H7 (cell line): ENCODE results near the gene SLC4A5. TPM values are rescaled to one million over a fixed set of nuclear protein-coding genes. Genes with fewer than 3 reads are reported as not detected.
A peak's percentile ranks its signal among the peaks of the same experiment; 100 is the strongest.

Source experiments
- DNase-seq: peaks from one replicate; pipeline ENCODE4 v3.0.0; 2012
- H3K27me3 ChIP-seq: 2 replicates; pipeline ENCODE4 v1.6.0; 2011; ENCODE audit warnings: mild to moderate bottlenecking, low read length; ENCODE audit not compliant: control insufficient read depth, insufficient read depth
- H3K36me3 ChIP-seq: replicated peaks from 2 replicates; pipeline ENCODE4 v1.5.1; 2011; ENCODE audit warnings: low read length; ENCODE audit not compliant: control insufficient read depth, insufficient read depth
- H3K4me3 ChIP-seq: 2 replicates; pipeline ENCODE4 v1.5.1; 2011; ENCODE audit warnings: low read depth, mild to moderate bottlenecking, control low read depth, low read length, moderate library complexity; ENCODE audit not compliant: insufficient read depth
- total RNA-seq: library from RNA; depleted of rRNA; stranded (reverse); fragments of >200 nt; shearing (Covaris generic); gene quantifications from 2 replicates; pipeline ENCODE4 v1.2.3, GENCODE V29; 2014

Gene SLC4A5
- total RNA-seq, 1 experiment from 2014 or later = 0.90 TPM

DNA sequence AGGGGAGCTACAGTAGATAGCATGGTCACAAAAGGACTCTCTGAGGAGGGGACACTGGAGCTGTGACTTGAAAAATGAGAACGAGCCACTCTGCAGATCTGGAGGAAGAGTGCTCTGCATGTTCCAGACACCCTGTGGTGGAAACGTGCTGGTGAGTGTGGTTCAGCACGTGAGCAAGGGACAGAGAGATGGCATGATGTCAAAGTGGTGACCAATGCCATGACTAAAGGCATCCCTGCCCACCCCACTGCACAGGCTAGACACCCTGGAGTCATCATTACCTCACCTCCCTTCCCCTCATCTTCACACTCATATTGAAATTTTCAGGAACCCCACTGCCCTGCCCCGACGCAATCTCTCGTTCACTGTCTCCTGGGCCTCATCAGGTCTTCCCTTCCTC lies 56.5 kb downstream of the SLC4A5 start:
- no peaks in the 10 kb centered on the region for H3K27me3 ChIP-seq
- H3K36me3 ChIP-seq = no peaks in the 10 kb centered on the region
- no peak for DNase-seq
- H3K4me3 ChIP-seq = no peak overlapping the region

DNA sequence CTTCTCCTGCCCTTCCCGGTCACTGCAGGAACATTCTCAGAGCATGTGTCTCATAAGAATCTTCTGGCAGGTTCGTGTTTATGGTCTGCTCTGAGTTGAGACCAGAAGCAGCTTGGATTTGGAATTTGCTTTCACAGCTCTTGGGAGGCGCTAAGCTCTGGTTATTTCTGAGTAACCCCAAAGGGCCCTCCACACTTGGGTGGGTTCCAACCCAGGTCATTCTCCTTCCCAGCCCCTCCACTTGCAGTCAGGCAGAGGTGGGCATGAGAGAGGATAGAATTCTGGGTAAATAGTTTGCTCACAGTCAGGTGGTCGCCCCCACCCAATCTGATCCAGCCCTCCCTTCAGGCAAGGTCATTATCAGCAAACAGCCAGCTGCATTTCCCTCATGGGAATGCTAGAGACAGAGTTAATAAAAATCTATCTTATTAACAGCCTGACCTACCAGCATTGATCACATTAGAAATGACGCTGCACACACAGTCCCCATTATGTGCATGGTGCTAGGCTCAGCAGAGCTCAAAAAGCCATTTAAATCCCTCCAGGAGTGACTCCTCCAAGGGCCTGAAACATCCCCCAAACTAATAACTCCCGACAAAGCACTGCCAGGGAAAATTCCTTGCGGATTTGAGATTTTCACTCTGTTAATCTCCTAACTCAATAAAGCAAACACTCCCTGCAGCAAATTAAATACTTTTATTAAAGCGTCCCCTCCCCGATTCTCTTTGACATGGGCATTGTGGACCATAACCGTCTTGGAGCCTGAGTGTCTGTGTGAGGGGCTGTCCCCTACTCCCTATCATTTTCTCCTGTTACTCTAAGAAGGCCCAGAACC lies 61.9 kb downstream of the SLC4A5 start:
- Histone ChIP-seq H3K4me3 (no peak overlapping the region), H3K36me3 (no peaks in the 10 kb centered on the region)

DNA sequence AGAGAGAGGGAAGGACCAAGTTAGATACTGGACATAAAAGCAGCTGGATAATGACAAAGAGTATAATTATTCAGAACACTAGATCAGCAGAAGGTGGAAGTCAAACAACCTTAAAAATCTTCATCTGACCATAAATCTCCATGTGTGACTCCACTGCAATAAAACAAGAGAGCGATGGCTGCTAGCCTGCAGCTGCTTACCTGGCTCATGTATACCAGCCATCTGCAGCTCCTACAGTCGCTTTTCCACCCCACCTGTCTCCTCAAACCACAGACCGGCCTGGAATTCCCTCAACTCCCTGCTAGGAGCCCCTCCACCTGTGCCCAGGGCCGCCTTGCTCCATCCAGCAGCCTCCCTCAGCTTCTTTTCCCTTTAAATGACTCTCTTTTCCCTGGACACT lies 64.5 kb downstream of the SLC4A5 start:
- Histone ChIP-seq H3K27me3 (peaks cover 2% of the 10 kb centered on the region), H3K4me3 (no peak overlapping the region)
- DNase-seq = no peak

More for the DNA sequence above, 61.9 kb downstream of the SLC4A5 start:
- DNase-seq = no peak
- peaks cover 2% of the 10 kb centered on the region for H3K27me3 ChIP-seq

DNA sequence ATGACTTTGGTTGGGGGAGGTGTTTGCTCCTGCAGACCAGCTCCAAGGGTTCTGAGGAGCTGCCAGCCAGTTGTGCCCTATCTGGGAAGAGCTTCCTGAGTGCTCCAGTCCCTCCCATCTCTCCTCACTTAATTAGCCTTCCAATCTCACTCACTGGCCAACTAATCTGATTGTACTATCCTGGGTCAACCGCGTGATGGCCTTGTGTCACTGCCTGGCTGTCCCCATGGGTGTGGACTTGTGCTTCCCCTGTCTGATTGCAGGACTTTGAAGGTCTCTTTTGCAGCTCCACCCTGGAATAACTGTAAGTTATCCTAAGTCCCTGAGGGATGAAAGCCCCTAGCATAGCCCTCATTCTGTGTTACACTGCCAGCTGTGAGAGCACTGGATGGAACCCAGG lies 65.0 kb downstream of the SLC4A5 start:
- no peaks in the 10 kb centered on the region for H3K36me3 ChIP-seq
- DNase-seq = no peak
- no peak overlapping the region for H3K4me3 ChIP-seq
- peaks cover 2% of the 10 kb centered on the region for H3K27me3 ChIP-seq

More for the DNA sequence above, 64.5 kb downstream of the SLC4A5 start:
- no peaks in the 10 kb centered on the region for H3K36me3 ChIP-seq

DNA sequence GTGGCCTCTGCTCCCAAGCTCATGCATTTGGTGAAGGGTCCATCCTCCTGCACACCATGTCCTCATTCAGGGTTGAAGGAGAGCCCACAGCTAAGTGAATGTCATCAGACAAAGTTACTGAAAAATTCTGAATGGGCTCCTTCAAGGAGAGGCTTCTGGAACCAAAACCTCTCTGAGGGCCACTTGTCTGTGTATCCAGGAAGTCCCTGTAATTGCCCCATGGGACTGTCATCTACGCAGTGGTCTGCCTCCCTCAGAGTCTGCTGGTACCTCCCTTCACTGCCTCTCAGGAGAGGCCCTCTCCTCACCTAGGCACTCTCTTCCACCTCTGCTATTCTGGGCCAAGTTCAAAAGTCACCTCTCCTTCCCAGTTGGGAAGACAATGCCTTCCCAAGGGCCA lies 68.0 kb downstream of the SLC4A5 start:
- Histone ChIP-seq H3K4me3 (no peak overlapping the region), H3K36me3 (no peaks in the 10 kb centered on the region), H3K27me3 (peaks cover 2% of the 10 kb centered on the region)
- DNase-seq = no peak

DNA sequence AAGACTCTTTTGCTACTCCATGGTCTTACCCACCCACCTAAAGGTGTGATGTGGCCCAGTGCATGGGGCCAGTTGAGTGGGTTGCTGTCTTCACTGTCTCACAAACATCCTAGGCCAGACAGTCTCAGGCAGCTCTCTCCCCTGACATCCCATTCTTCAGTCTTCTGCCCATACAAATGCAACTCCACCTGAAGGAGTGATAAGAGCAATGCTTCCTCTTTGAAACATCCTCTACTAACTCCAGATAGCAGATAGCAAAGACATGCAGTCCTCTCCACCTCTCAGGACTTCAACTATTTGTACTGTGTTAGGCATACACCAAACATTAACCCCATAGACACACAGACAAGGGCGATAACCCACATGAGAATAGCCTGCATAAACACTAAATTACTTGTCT lies 73.5 kb downstream of the SLC4A5 start:
- H3K4me3 ChIP-seq = no peak overlapping the region
- no peak for DNase-seq
- H3K27me3 ChIP-seq = no peaks in the 10 kb centered on the region
- no peaks in the 10 kb centered on the region for H3K36me3 ChIP-seq

DNA sequence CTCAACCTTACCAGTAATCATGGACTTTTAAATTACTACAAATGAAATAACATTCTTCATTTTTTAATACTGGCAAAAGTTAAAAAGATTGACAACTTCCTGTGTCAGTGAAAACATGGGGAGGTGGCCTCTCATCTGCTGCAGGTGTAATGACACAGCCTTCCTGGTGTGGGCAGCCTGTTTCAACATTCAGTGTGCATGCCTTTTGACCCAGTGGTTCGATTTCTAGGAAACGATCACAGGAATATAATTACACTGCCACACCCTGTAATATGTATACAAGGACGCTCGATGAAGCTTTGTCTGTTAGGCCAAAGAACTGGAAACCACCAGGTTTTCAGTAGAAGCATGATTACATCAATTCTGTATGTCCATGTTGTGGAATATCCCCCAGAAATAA lies 76.1 kb downstream of the SLC4A5 start:
- peak; percentile 65 for DNase-seq
- Histone ChIP-seq H3K36me3 (no peaks in the 10 kb centered on the region), H3K27me3 (no peaks in the 10 kb centered on the region)

DNA sequence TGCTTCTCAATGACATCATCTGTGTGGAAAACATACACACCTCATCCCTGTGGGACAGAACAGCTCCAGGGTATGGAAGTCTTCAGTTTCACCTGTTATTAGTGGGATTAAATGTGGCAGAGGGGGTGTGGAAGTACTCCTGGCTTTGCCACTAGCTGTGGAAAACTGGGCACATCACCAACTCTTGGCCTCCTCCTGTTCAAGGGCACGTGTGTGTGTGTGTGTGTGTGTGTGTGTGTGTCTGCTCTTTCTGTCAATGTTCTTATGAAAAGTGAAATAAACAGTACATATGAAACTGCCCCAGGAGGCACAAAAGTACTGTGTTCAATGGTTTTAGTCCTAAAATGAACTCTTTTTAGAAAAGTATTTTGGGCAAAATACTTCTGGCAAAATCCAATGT lies 78.9 kb downstream of the SLC4A5 start:
- DNase-seq = no peak
- Histone ChIP-seq H3K36me3 (no peaks in the 10 kb centered on the region), H3K27me3 (no peaks in the 10 kb centered on the region), H3K4me3 (no peak overlapping the region)

More for the DNA sequence above, 76.1 kb downstream of the SLC4A5 start:
- no peak overlapping the region for H3K4me3 ChIP-seq

DNA sequence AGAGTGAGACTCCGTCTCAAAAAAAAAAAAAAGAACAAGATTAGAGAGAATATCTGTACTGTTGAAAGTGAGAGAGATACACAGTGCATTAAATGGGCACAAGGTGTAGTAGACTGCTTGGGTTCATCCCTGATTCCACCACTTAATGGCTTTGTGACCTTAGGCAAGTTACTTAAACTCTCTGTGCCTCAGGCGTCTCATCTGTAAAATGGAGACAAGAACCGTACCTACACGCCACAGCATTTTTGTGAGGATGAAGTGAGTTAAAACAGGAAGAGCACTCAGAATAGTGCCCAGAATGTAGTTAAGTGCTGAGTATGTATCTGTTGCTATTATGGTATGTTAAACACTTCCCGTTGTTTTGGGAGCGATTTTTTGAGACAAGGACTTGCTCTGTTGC lies 80.5 kb downstream of the SLC4A5 start:
- Histone ChIP-seq H3K27me3 (no peaks in the 10 kb centered on the region), H3K4me3 (no peak overlapping the region), H3K36me3 (no peaks in the 10 kb centered on the region)
- DNase-seq = no peak

DNA sequence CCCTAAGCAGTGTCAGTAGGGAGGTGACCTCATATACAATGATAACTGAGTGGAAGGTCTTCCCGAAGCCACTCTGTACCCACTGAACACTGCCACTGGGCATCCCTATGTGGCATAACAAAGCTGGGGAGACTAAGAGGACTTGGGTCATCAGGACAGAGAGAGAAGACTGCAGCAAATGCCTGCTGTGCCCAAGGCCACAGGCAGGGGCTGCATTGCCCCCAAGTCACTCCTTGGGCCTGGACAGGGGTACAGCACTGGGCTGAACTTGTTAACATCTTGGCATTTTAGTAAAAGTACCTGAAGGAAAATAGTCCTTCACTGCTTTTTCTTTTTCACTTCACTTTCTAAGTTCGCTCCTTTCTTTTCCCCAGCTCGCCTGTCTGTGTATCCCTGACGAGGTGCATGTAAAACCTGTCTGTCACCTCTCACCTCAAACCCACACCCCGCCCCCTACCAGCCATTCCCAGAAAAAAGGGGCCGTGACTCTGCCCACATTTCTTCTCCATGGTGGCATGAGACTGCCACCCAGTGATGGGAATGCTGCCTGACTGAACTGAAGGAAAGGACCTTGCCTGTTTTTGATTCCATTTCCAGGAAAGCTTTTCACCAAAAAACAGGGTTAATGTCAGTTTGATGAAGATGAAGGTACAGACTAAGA lies 81.9 kb downstream of the SLC4A5 start:
- H3K27me3 ChIP-seq = no peaks in the 10 kb centered on the region
- peak; percentile 83 for DNase-seq
- H3K36me3 ChIP-seq = no peaks in the 10 kb centered on the region
- H3K4me3 ChIP-seq = no peak overlapping the region

DNA sequence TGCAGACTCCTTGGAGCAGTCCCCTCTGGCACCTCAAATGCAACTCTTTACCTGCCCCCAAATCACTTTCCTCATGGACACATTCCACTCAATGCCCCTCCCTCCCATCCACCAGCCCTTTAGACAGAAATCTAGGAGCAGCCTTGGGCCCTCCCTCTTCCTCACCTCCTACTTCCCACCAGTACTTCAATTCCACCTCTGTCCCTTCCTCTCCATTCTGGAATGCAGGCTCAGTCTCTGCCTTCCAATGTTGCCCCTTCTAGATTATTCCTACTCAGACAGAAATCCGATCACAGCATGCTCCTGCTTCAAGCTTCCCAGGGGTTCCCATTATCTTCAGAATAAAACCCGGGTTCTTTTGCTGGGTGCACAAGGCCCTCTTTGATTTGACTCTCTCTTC lies 82.7 kb downstream of the SLC4A5 start:
- no peak overlapping the region for H3K4me3 ChIP-seq
- DNase-seq = peak; percentile 7
- H3K27me3 ChIP-seq = no peaks in the 10 kb centered on the region
- no peaks in the 10 kb centered on the region for H3K36me3 ChIP-seq

DNA sequence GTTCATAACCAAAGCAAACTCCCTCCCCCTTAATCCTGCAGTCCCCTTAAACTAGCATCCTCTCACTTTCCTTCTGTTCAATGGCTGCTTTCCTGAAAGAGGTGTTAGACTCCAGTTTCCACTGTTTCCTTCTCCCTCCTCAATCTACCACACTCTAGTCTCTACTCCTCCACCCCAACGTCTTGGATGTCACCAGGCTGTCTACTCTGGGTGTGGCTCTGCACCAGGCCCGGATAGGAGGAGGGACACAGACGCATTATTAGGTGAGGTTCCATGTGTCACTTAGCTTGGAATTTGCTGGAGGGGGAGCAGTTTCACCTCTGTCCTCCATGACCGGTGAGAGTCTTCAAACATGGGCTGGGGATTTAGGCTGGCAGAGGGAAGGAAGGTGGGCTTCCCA lies 83.5 kb downstream of the SLC4A5 start:
- Histone ChIP-seq H3K36me3 (no peaks in the 10 kb centered on the region), H3K4me3 (no peak overlapping the region), H3K27me3 (no peaks in the 10 kb centered on the region)
- no peak for DNase-seq

DNA sequence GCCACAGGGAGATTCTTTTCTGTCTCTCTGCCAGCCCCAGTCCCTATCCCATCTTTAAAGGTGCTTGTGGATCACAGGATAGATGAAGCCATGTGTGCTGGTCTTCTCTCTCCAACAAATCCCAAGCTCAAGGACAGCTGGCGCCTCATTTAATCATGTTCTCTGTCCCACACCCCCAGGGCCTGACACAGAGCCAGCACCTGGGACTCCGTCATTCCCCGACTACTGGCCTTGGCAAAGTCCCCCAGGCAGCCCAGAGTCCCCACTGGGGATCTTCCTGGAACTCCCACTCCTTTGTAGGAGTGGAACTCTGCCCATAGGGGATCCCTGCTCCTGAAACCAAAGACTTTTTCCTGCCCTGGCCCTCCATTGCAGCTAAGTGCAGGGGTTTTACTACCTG lies 84.0 kb downstream of the SLC4A5 start:
- Histone ChIP-seq H3K4me3 (no peak overlapping the region), H3K27me3 (no peaks in the 10 kb centered on the region), H3K36me3 (no peaks in the 10 kb centered on the region)
- no peak for DNase-seq

DNA sequence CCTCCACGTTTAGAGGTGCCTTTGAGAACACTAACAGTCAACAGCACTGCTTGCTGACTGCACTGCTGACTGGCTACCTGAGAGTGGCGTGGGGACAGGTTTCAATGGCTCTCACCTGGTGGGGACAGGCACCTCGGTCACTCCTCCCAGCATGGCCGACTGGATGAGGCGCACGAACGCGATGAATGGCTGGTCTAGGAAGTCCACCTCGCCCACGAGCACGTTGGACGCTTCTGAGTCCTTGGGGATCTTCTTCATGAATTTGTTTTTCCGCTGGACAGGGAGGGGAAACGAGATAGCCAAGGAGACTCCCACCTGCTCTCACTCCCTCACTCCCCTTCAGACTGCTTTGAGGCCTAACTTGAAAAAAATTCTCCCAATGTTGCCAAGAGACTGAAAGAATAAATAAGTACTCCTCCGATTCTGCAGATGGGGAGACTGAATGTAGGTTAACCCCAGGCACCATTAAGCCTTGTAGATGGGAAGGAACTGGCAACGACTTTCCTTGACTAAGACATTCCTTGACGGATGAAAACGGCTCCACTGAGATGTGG lies 87.5 kb downstream of the SLC4A5 start:
- no peak for DNase-seq
- no peak overlapping the region for H3K4me3 ChIP-seq

DNA sequence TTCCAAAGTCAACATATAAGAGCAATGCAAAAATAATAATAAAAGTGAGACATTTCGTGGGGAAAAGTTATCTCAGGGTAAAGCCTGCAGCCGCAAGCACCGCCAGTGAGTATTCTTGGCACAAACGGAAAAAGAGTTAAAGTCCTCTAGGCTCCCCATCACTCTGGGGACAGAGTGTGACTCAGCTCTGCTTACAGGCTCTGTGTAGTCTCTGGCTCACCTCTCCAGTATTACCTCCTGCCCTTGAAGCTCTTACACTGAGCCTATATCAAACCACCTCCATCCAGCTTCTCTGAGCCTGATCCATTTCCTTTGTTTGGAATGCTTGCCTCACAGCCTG lies 89.3 kb downstream of the SLC4A5 start:
- H3K36me3 ChIP-seq = no peaks in the 10 kb centered on the region
- no peaks in the 10 kb centered on the region for H3K27me3 ChIP-seq
- H3K4me3 ChIP-seq = no peak overlapping the region
- DNase-seq = no peak

More for the DNA sequence above, 87.5 kb downstream of the SLC4A5 start:
- Histone ChIP-seq H3K36me3 (no peaks in the 10 kb centered on the region), H3K27me3 (no peaks in the 10 kb centered on the region)
